DOHH2 (cell line): ENCODE data around the gene ARL15.

ENCODE experiments used
- H3F3A ChIP-seq: fragments of 200-600 bp; sonication (generic), shearing (Covaris generic); 2 replicates; pipeline ENCODE4 v1.6.0; 2016; ENCODE audit warnings: antibody characterized with exemption, mild to moderate bottlenecking; ENCODE audit not compliant: control insufficient read depth, insufficient read depth
- H3K27ac ChIP-seq: fragments of 200-600 bp; sonication (generic); 2 replicates; pipeline ENCODE4 v1.5.1; 2014; ENCODE audit warnings: low read depth, mild to moderate bottlenecking, low read length, moderate library complexity
- H3K27me3 ChIP-seq: fragments of 200-600 bp; sonication (generic); 2 replicates; pipeline ENCODE4 v1.6.1; 2014; ENCODE audit warnings: mild to moderate bottlenecking, low read length, mixed read lengths; ENCODE audit not compliant: control insufficient read depth
- H3K36me3 ChIP-seq: fragments of 200-600 bp; sonication (generic); 2 replicates; pipeline ENCODE4 v1.6.1; 2014; ENCODE audit warnings: mild to moderate bottlenecking, low read length, moderate library complexity, mixed read lengths; ENCODE audit not compliant: control insufficient read depth
- H3K4me1 ChIP-seq: fragments of 200-600 bp; sonication (generic); 2 replicates; pipeline ENCODE4 v1.6.1; 2014; ENCODE audit warnings: mild to moderate bottlenecking, low read length, mixed read lengths; ENCODE audit not compliant: control insufficient read depth
- H3K4me2 ChIP-seq: fragments of 200-600 bp; sonication (generic); 2 replicates; pipeline ENCODE4 v1.6.0; 2014; ENCODE audit warnings: mild to moderate bottlenecking, low read length, moderate library complexity
- H3K4me3 ChIP-seq: fragments of 200-600 bp; sonication (generic); 2 replicates; pipeline ENCODE4 v1.5.1; 2014; ENCODE audit warnings: mild to moderate bottlenecking, low read length, mixed read lengths
- H3K79me2 ChIP-seq: fragments of 200-600 bp; sonication (generic); 2 replicates; pipeline ENCODE4 v1.6.1; 2014; ENCODE audit warnings: mild to moderate bottlenecking, low read length, mixed read lengths; ENCODE audit not compliant: control insufficient read depth
- H3K9me2 ChIP-seq: fragments of 200-600 bp; sonication (generic); replicated peaks from 2 replicates; pipeline ENCODE4 v1.6.1; 2014; ENCODE audit warnings: mild to moderate bottlenecking, low read length, mixed read lengths; ENCODE audit not compliant: control insufficient read depth
- H3K9me3 ChIP-seq: fragments of 200-600 bp; sonication (generic); 2 replicates; pipeline ENCODE4 v1.6.1; 2014; ENCODE audit warnings: antibody characterized with exemption, low read length, mixed read lengths; ENCODE audit not compliant: control insufficient read depth, insufficient read depth
- H4K20me1 ChIP-seq: fragments of 200-600 bp; sonication (generic); 2 replicates; pipeline ENCODE4 v1.6.0; 2014; ENCODE audit warnings: low read depth, mild to moderate bottlenecking, antibody characterized with exemption, low read length, moderate library complexity; ENCODE audit not compliant: control insufficient read depth, insufficient read depth
- EZH2phosphoT487 ChIP-seq: fragments of 200-600 bp; sonication (generic); IDR thresholded peaks from 2 replicates; pipeline ENCODE4 v1.6.1; 2017; ENCODE audit warnings: borderline replicate concordance, mild to moderate bottlenecking, antibody characterized with exemption, low read length, moderate library complexity, mixed read lengths
- TF ChIP-seq, protein P1 (sequence below): fragments of 200-600 bp; sonication (generic); IDR thresholded peaks from one replicate; pipeline ENCODE4 v1.5.1; 2014; ENCODE audit warnings: antibody characterized with exemption, mild to moderate bottlenecking, low read depth, low read length; ENCODE audit not compliant: poor library complexity, severe bottlenecking

The ARL15 gene

GRCh38 chr5:54261596-54261995, 48.8 kb downstream of the ARL15 start:
- no peaks in the 10 kb centered on the region for H3F3A ChIP-seq
- no peak overlapping the region for H3K27ac ChIP-seq
- H3K79me2 ChIP-seq: no peaks in the 10 kb centered on the region
- no peaks in the 10 kb centered on the region for H3K4me1 ChIP-seq
- H3K4me3 ChIP-seq: no peak overlapping the region
- 0 out of 2 replicates have a peak, but pooled peaks cover 2% of the 10 kb centered on the region for H3K27me3 ChIP-seq
- no peaks in the 10 kb centered on the region for H3K9me3 ChIP-seq
- no peaks in the 10 kb centered on the region for H3K36me3 ChIP-seq
- H4K20me1 ChIP-seq: no peaks in the 10 kb centered on the region
- no peak overlapping the region for H3K4me2 ChIP-seq
- TF ChIP-seq EZH2phosphoT487: no peak
- TF ChIP-seq, protein P1, sequence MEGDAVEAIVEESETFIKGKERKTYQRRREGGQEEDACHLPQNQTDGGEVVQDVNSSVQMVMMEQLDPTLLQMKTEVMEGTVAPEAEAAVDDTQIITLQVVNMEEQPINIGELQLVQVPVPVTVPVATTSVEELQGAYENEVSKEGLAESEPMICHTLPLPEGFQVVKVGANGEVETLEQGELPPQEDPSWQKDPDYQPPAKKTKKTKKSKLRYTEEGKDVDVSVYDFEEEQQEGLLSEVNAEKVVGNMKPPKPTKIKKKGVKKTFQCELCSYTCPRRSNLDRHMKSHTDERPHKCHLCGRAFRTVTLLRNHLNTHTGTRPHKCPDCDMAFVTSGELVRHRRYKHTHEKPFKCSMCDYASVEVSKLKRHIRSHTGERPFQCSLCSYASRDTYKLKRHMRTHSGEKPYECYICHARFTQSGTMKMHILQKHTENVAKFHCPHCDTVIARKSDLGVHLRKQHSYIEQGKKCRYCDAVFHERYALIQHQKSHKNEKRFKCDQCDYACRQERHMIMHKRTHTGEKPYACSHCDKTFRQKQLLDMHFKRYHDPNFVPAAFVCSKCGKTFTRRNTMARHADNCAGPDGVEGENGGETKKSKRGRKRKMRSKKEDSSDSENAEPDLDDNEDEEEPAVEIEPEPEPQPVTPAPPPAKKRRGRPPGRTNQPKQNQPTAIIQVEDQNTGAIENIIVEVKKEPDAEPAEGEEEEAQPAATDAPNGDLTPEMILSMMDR: no peak
- no peaks in the 10 kb centered on the region for H3K9me2 ChIP-seq

- H3K4me3 ChIP-seq: no peak overlapping the region
- H3K4me2 ChIP-seq: no peak overlapping the region
- H4K20me1 ChIP-seq: no peaks in the 10 kb centered on the region
- H3F3A ChIP-seq: no peaks in the 10 kb centered on the region
- no peak for TF ChIP-seq EZH2phosphoT487
- TF ChIP-seq, protein P1: no peak
- H3K27me3 ChIP-seq: no peaks in the 10 kb centered on the region
- H3K9me3 ChIP-seq: no peaks in the 10 kb centered on the region
- no peak overlapping the region for H3K27ac ChIP-seq
- no peaks in the 10 kb centered on the region for H3K36me3 ChIP-seq
- no peaks in the 10 kb centered on the region for H3K79me2 ChIP-seq
- no peaks in the 10 kb centered on the region for H3K9me2 ChIP-seq
- H3K4me1 ChIP-seq: no peaks in the 10 kb centered on the region
Measured at GRCh38 chr5:54259981-54260380, 50.4 kb downstream of the ARL15 start.

DNA sequence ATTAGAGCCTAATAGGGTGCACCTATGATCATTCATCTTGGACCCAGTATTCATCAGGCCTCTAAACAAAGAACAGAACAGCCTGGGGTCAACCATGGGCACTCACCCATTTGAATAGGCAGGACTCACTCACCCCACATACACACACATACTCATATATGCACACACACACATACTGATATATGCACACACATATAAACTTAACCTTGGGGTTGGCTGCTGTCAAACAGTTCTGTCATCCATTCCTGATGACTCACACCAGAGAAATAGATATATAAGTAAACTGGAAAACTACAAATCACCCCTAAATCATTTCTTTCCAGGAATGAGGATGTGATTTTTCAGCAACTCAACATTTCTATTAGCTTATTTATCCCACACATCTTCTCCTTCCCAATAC, 51.3 kb downstream of the ARL15 start:
- Histone ChIP-seq H3F3A (no peaks in the 10 kb centered on the region), H3K9me2 (no peaks in the 10 kb centered on the region), H3K79me2 (no peaks in the 10 kb centered on the region), H4K20me1 (no peaks in the 10 kb centered on the region), H3K27me3 (no peaks in the 10 kb centered on the region), H3K36me3 (no peaks in the 10 kb centered on the region), H3K27ac (no peak overlapping the region), H3K4me3 (no peak overlapping the region), H3K9me3 (no peaks in the 10 kb centered on the region), H3K4me1 (no peaks in the 10 kb centered on the region), H3K4me2 (no peak overlapping the region)
- TF ChIP-seq EZH2phosphoT487: no peak
- TF ChIP-seq, protein P1: no peak
